Amniotic epithelial cell (primary cell): ENCODE data around the gene ISOC2.
"Not testable (repeated sequence)": the region's sequence is repeated elsewhere in the genome, so short reads cannot be mapped to it uniquely, and the experiment has no call there.

Source experiments
- DNase-seq: peaks from one replicate; pipeline ENCODE4 v3.0.0-alpha.2; 2010; ENCODE audit warnings: low read depth

Gene ISOC2

GRCh38 chr19:55457683-55458457 is 3.6 kb downstream of the ISOC2 start:
- no peak for DNase-seq

- no peak for DNase-seq
These were observed 5.1 kb downstream of the ISOC2 start for GRCh38 chr19:55456347-55456746.

- no peak for DNase-seq
These were observed 5.7 kb downstream of the ISOC2 start for GRCh38 chr19:55455576-55456235.

- no peak for DNase-seq
These were observed 6.6 kb downstream of the ISOC2 start for GRCh38 chr19:55454787-55455243.

- no peak for DNase-seq
These were observed 7.8 kb downstream of the ISOC2 start for GRCh38 chr19:55453511-55454260.

GRCh38 chr19:55452749-55453346 is 8.6 kb downstream of the ISOC2 start:
- DNase-seq = peak; percentile 83

- DNase-seq = no peak
These were observed 9.3 kb downstream of the ISOC2 start for GRCh38 chr19:55451965-55452748.

- DNase-seq = no peak
These were observed 10.1 kb downstream of the ISOC2 start for GRCh38 chr19:55451163-55451964.

- no peak for DNase-seq
These were observed 12.0 kb downstream of the ISOC2 start for GRCh38 chr19:55449469-55449868.

GRCh38 chr19:55448175-55448490 is 13.3 kb downstream of the ISOC2 start:
- DNase-seq = not testable (repeated sequence)

GRCh38 chr19:55447421-55448174 is 13.8 kb downstream of the ISOC2 start:
- peak; percentile 42 for DNase-seq

- peak; percentile 65 for DNase-seq
These were observed 15.4 kb downstream of the ISOC2 start for GRCh38 chr19:55446060-55446459.

- DNase-seq = no peak
These were observed 16.8 kb downstream of the ISOC2 start for GRCh38 chr19:55444646-55445045.

GRCh38 chr19:55443824-55444480 is 17.5 kb downstream of the ISOC2 start:
- no peak for DNase-seq

GRCh38 chr19:55443045-55443823 is 18.2 kb downstream of the ISOC2 start, which contains the start of gene SHISA7:
SHISA7 (minus strand) TSS chr19:55443300; CDS start chr19:55442863, 437 bp downstream.
- DNase-seq = no peak

- no peak for DNase-seq
These were observed 19.0 kb downstream of the ISOC2 start for GRCh38 chr19:55442372-55442961.

GRCh38 chr19:55441692-55442321 is 19.6 kb downstream of the ISOC2 start:
- no peak for DNase-seq

GRCh38 chr19:55441319-55441691 is 20.1 kb downstream of the ISOC2 start:
- DNase-seq = no peak
